ENCODE data around the gene TIAL1. TPM values are rescaled to one million over a fixed set of nuclear protein-coding genes. Genes with fewer than 3 reads are reported as not detected.
A peak's percentile ranks its signal among the peaks of the same experiment; 100 is the strongest.

The TIAL1 gene
- total RNA-seq, 1 donor from 2014 or later = 184 TPM

GRCh38 chr10:119634219-119634544 is 37.4 kb upstream of the TIAL1 start:
- TF ChIP-seq CTCF (IDR thresholded peaks at IDR 0.05; ENCODE audit: unreplicated experiment) = no peak
- Mint-ChIP-seq H3K4me3 (ENCODE audit: unreplicated experiment) (no peak overlapping the region), H3K27ac (ENCODE audit: unreplicated experiment) (no peak overlapping the region), H3K9me3 (ENCODE audit: unreplicated experiment) (no peaks in the 10 kb centered on the region), H3K27me3 (ENCODE audit: unreplicated experiment) (no peaks in the 10 kb centered on the region), H3K36me3 (ENCODE audit: low read depth, unreplicated experiment) (no peaks in the 10 kb centered on the region), H3K4me1 (ENCODE audit: unreplicated experiment) (no peaks in the 10 kb centered on the region)
- DNase-seq (ENCODE audit: low spot score) = no peak

GRCh38 chr10:119633538-119634218 is 36.9 kb upstream of the TIAL1 start:
- H3K4me3 Mint-ChIP-seq (ENCODE audit: unreplicated experiment) = no peak overlapping the region
- TF ChIP-seq CTCF (IDR thresholded peaks at IDR 0.05; ENCODE audit: unreplicated experiment) = no peak
- H3K36me3 Mint-ChIP-seq (ENCODE audit: low read depth, unreplicated experiment) = no peaks in the 10 kb centered on the region
- no peaks in the 10 kb centered on the region for H3K9me3 Mint-ChIP-seq (ENCODE audit: unreplicated experiment)
- H3K4me1 Mint-ChIP-seq (ENCODE audit: unreplicated experiment) = no peaks in the 10 kb centered on the region
- H3K27me3 Mint-ChIP-seq (ENCODE audit: unreplicated experiment) = no peaks in the 10 kb centered on the region
- H3K27ac Mint-ChIP-seq (ENCODE audit: unreplicated experiment) = no peak overlapping the region
- DNase-seq (ENCODE audit: low spot score) = no peak

GRCh38 chr10:119630300-119630699 is 33.5 kb upstream of the TIAL1 start:
- TF ChIP-seq CTCF (IDR thresholded peaks at IDR 0.05; ENCODE audit: unreplicated experiment) = no peak

GRCh38 chr10:119625570-119626280 is 29.0 kb upstream of the TIAL1 start:
- no peak for DNase-seq (ENCODE audit: low spot score)
- Mint-ChIP-seq H3K9me3 (ENCODE audit: unreplicated experiment) (no peaks in the 10 kb centered on the region), H3K27me3 (ENCODE audit: unreplicated experiment) (peaks cover 2% of the 10 kb centered on the region), H3K4me3 (ENCODE audit: unreplicated experiment) (no peak overlapping the region), H3K27ac (ENCODE audit: unreplicated experiment) (no peak overlapping the region), H3K36me3 (ENCODE audit: low read depth, unreplicated experiment) (peaks cover 3% of the 10 kb centered on the region), H3K4me1 (ENCODE audit: unreplicated experiment) (peaks cover 8% of the 10 kb centered on the region)
- no peak for TF ChIP-seq CTCF (IDR thresholded peaks at IDR 0.05; ENCODE audit: unreplicated experiment)

More at GRCh38 chr10:119630300-119630699, 33.5 kb upstream of the TIAL1 start:
- no peak overlapping the region for H3K27ac Mint-ChIP-seq (ENCODE audit: unreplicated experiment)
- H3K4me3 Mint-ChIP-seq (ENCODE audit: unreplicated experiment) = no peak overlapping the region
- H3K9me3 Mint-ChIP-seq (ENCODE audit: unreplicated experiment) = no peaks in the 10 kb centered on the region
- peaks cover 2% of the 10 kb centered on the region for H3K27me3 Mint-ChIP-seq (ENCODE audit: unreplicated experiment)
- no peaks in the 10 kb centered on the region for H3K4me1 Mint-ChIP-seq (ENCODE audit: unreplicated experiment)
- no peaks in the 10 kb centered on the region for H3K36me3 Mint-ChIP-seq (ENCODE audit: low read depth, unreplicated experiment)
- no peak for DNase-seq (ENCODE audit: low spot score)

- H3K36me3 Mint-ChIP-seq (ENCODE audit: low read depth, unreplicated experiment) = peaks cover 3% of the 10 kb centered on the region
- TF ChIP-seq CTCF (IDR thresholded peaks at IDR 0.05; ENCODE audit: unreplicated experiment) = no peak
- no peaks in the 10 kb centered on the region for H3K27me3 Mint-ChIP-seq (ENCODE audit: unreplicated experiment)
- H3K4me3 Mint-ChIP-seq (ENCODE audit: unreplicated experiment) = peak overlapping the region; percentile 57
- no peak for DNase-seq (ENCODE audit: low spot score)
- no peaks in the 10 kb centered on the region for H3K9me3 Mint-ChIP-seq (ENCODE audit: unreplicated experiment)
- H3K27ac Mint-ChIP-seq (ENCODE audit: unreplicated experiment) = peak overlapping the region; percentile 95
- peaks cover 31% of the 10 kb centered on the region for H3K4me1 Mint-ChIP-seq (ENCODE audit: unreplicated experiment)
These were observed 24.3 kb upstream of the TIAL1 start for GRCh38 chr10:119621078-119621384.

Data from endothelial cell (in vitro differentiated cells).